WERI-Rb-1 (cell line): Measurements from ENCODE around the gene CDK7.

ENCODE experiments used
- DNase-seq: peaks from one replicate; pipeline ENCODE4 v3.0.0-alpha.2; 2020
- H3K27ac ChIP-seq: fragments of 250-450 bp; sonication (Bioruptor Pico); 2 replicates; pipeline ENCODE4 v1.5.1; 2020; ENCODE audit warnings: mild to moderate bottlenecking, moderate library complexity
- H3K27me3 ChIP-seq: fragments of 250-450 bp; sonication (Bioruptor Pico); 2 replicates; pipeline ENCODE4 v1.5.1; 2021; ENCODE audit warnings: mild to moderate bottlenecking, low read depth, moderate library complexity; ENCODE audit not compliant: insufficient read depth, severe bottlenecking
- H3K36me3 ChIP-seq: fragments of 250-450 bp; sonication (Bioruptor Pico); 2 replicates; pipeline ENCODE4 v1.5.1; 2020; ENCODE audit warnings: mild to moderate bottlenecking, moderate library complexity
- H3K4me3 ChIP-seq: 2 replicates; pipeline ENCODE4 v1.5.1; 2011; ENCODE audit warnings: low read depth, mild to moderate bottlenecking, control low read depth, low read length
- H3K9me3 ChIP-seq: fragments of 250-450 bp; sonication (Bioruptor Pico); 2 replicates; pipeline ENCODE4 v1.5.1; 2021; ENCODE audit warnings: mild to moderate bottlenecking, moderate library complexity; ENCODE audit not compliant: severe bottlenecking
- TF ChIP-seq, protein P1 (sequence below): IDR thresholded peaks from 2 replicates; pipeline ENCODE4 v1.5.1; 2011; ENCODE audit warnings: low read depth, mild to moderate bottlenecking, control low read depth, inconsistent platforms, low read length

CDK7 gene

DNA sequence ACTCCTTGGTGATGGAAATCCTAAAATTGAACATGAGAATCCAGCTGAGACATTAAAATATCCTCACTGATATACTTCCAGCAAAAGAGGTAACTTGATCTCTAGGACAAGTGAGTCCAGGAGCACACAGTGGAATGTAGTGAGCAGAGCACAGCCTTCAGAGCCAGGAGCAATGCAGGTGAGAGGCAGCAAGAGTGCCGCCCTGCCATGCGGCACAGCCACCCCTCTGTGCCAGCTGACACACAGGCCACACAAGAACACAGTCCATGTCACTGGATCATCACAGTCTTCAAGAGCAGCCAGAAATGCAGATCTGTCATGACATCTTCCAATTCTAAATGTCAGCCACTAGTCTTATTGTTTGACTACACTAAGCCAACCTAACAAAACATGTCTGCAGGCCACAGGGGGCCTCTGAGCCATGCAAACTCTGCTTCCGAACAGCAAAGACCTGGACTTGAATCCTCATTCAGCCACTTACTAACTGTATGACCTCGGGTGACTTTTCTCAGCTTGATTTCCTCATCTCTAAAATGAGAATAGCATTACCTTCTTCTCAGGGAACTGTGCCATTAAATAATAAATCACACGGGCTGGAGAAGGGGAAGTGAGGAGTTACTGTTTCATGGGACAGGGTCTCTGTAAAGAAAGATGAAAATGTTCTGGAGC, 50.9 kb downstream of the CDK7 start:
- Histone ChIP-seq H3K4me3 (no peak overlapping the region), H3K27ac (no peak overlapping the region), H3K27me3 (no peaks in the 10 kb centered on the region), H3K36me3 (peaks cover 18% of the 10 kb centered on the region), H3K9me3 (no peaks in the 10 kb centered on the region)
- TF ChIP-seq, protein P1, sequence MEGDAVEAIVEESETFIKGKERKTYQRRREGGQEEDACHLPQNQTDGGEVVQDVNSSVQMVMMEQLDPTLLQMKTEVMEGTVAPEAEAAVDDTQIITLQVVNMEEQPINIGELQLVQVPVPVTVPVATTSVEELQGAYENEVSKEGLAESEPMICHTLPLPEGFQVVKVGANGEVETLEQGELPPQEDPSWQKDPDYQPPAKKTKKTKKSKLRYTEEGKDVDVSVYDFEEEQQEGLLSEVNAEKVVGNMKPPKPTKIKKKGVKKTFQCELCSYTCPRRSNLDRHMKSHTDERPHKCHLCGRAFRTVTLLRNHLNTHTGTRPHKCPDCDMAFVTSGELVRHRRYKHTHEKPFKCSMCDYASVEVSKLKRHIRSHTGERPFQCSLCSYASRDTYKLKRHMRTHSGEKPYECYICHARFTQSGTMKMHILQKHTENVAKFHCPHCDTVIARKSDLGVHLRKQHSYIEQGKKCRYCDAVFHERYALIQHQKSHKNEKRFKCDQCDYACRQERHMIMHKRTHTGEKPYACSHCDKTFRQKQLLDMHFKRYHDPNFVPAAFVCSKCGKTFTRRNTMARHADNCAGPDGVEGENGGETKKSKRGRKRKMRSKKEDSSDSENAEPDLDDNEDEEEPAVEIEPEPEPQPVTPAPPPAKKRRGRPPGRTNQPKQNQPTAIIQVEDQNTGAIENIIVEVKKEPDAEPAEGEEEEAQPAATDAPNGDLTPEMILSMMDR: no peak
- DNase-seq: peak; percentile 41

DNA sequence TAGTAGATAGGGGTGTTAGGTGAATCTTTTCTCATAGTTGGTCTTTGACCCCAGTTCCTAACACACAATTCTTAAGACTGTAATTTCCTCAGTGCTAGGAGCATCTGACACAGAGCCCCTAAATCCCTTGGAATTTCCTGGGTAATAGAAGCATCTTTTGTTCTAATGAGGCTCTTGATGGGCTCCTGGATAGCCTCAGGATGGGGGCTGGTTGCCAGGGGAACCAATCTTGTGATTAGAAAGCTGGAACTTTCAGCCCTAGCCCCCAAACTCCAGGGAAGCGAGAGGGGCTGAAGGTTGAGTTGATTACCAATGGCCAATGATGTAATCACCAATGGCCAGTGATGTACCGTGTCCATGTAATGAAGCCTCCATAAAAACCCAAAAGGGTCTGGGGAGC, 53.4 kb downstream of the CDK7 start:
- H3K4me3 ChIP-seq: no peak overlapping the region
- no peaks in the 10 kb centered on the region for H3K9me3 ChIP-seq
- peaks cover 12% of the 10 kb centered on the region for H3K36me3 ChIP-seq
- TF ChIP-seq, protein P1: no peak
- peak overlapping the region; percentile 79 for H3K27ac ChIP-seq
- no peak for DNase-seq
- no peaks in the 10 kb centered on the region for H3K27me3 ChIP-seq

DNA sequence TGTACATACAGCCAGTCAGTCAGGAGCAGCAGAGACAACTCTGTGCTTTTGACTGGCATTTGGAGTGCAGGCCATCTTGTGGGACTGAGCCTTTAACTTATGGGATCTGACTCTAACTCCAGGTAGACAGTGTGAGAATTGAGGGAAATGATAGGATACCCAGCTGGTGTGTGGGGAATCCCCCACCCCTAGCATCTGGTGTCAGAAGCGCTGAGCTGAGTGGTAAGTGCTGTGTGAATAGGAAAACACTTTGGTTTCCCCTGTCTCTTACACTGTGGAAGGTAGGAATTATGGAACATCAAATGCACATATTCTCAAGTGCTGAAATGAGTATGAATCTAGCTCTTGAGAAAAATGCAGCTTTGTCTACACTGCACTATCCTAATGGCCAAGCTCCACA, 54.0 kb downstream of the CDK7 start:
- peak; percentile 61 for DNase-seq
- H3K9me3 ChIP-seq: no peaks in the 10 kb centered on the region
- peak overlapping the region; percentile 1; the same call in 1 of the 2 replicates for H3K4me3 ChIP-seq
- no peaks in the 10 kb centered on the region for H3K27me3 ChIP-seq
- peaks cover 12% of the 10 kb centered on the region for H3K36me3 ChIP-seq
- TF ChIP-seq, protein P1: no peak
- H3K27ac ChIP-seq: peak overlapping the region; percentile 79

DNA sequence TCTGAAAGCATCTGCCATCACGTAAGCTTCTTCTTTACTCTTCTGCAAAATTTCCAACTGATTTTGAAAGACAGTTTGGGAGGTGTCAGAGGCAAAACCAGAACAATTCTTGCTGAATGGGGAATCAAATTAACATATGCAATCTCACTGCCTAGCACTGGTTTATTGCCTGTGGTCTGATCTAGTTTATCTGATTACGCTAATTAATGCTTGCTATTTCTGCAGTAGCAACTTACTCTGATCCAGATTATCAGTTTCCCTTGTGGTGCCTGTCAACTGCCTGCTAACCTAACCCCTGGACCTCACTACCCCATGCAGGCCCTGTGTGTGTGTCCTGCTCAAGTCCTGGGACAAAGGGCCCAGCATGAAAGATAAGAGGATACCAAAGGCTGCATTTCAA, 57.6 kb downstream of the CDK7 start:
- Histone ChIP-seq H3K4me3 (no peak overlapping the region), H3K27me3 (no peaks in the 10 kb centered on the region), H3K27ac (0 out of 2 replicates have a peak overlapping the region, but pooled peaks have one; percentile 19), H3K36me3 (no peaks in the 10 kb centered on the region; the same call in 1 of the 2 replicates), H3K9me3 (no peaks in the 10 kb centered on the region)
- no peak for DNase-seq
- TF ChIP-seq, protein P1: no peak

DNA sequence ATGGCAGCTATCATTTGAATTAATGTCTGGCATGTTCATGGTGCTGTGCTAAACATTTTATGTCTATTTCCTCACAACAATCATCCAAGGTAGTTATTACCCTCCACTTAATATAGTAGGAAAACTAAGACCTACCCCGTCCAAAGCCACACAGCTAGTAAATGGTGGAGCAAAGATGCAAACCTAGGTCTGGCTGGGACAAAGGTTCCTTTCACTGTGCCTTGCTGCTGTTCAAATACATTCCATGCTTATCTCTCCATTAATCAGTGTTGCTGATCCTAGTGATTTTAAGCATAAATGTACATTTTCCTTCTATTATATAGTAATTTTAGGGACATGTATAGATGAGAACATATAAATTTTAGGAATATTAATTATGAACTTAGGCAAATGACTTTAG, 59.2 kb downstream of the CDK7 start:
- Histone ChIP-seq H3K27ac (peak overlapping the region; percentile 68; the same call in 1 of the 2 replicates), H3K27me3 (no peaks in the 10 kb centered on the region), H3K9me3 (no peaks in the 10 kb centered on the region), H3K4me3 (no peak overlapping the region), H3K36me3 (no peaks in the 10 kb centered on the region; the same call in 1 of the 2 replicates)
- DNase-seq: no peak
- TF ChIP-seq, protein P1: no peak
